ENCODE results near the gene CCDC82. TPM values are rescaled to one million over a fixed set of nuclear protein-coding genes. Genes with fewer than 3 reads are reported as not detected.
"Not testable (repeated sequence)": the region's sequence is repeated elsewhere in the genome, so short reads cannot be mapped to it uniquely, and the experiment has no call there.

The CCDC82 gene
- 25.8 TPM for polyA plus RNA-seq (2012; ENCODE audit: missing spikeins)

GRCh38 chr11:96389720-96390487 is at the start of gene CCDC82, which contains the start of gene JRKL:
TSS of gene CCDC82 (minus strand) at chr11:96389912. CDS start at chr11:96384747, 5,165 bp downstream.
TSS of gene JRKL (plus strand) at chr11:96390013. CDS start at chr11:96390650, 637 bp downstream.
- TF ChIP-seq POLR2A (IDR thresholded peaks at IDR 0.05; ENCODE audit: low read depth, low read length) (peak; percentile 83; the same call in 1 of the 2 replicates), TAF1 (IDR thresholded peaks at IDR 0.05; ENCODE audit: borderline replicate concordance, low read depth, low read length) (no peak), POLR2AphosphoS5 (IDR thresholded peaks at IDR 0.05; ENCODE audit: low read depth, low read length) (peak; percentile 81)
- FAIRE-seq (peak; percentile 98), DNase-seq (ENCODE audit: insufficient read length) (peak; percentile 80)

- FAIRE-seq: not testable (repeated sequence)
Observed at GRCh38 chr11:96432654-96433053, 42.9 kb upstream of the CCDC82 start.

GRCh38 chr11:96430668-96431067 is 41.0 kb upstream of the CCDC82 start:
- DNase-seq (ENCODE audit: insufficient read length): no peak
- TF ChIP-seq TAF1 (IDR thresholded peaks at IDR 0.05; ENCODE audit: borderline replicate concordance, low read depth, low read length): no peak
- no peak for TF ChIP-seq POLR2AphosphoS5 (IDR thresholded peaks at IDR 0.05; ENCODE audit: low read depth, low read length)
- no peak for TF ChIP-seq POLR2A (IDR thresholded peaks at IDR 0.05; ENCODE audit: low read depth, low read length)
- no peak for FAIRE-seq

More at GRCh38 chr11:96432654-96433053, 42.9 kb upstream of the CCDC82 start:
- not testable (repeated sequence) for DNase-seq (ENCODE audit: insufficient read length)

DNA sequence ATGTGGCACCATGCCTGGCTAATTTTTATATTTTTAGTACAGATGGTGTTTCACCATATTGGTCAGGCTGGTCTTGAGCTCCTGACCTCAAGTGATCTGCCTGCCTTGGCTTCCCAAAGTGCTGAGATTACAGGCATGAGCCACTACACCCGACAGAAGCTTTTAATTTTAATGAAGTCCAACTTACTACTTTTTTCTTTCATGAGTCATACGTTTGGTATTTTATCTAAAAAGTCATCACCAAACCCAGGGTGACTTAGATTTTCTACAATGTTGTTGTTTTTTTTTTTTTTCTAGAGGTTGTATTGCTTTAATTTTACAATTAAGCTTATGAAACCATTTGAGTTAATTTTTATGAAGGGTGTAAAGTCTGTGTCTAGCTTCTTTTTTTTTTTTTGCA is 35.0 kb upstream of the CCDC82 start:
- no peak for TF ChIP-seq POLR2AphosphoS5 (IDR thresholded peaks at IDR 0.05; ENCODE audit: low read depth, low read length)
- TF ChIP-seq TAF1 (IDR thresholded peaks at IDR 0.05; ENCODE audit: borderline replicate concordance, low read depth, low read length): no peak
- TF ChIP-seq POLR2A (IDR thresholded peaks at IDR 0.05; ENCODE audit: low read depth, low read length): no peak
- FAIRE-seq (no peak), DNase-seq (ENCODE audit: insufficient read length) (no peak)

- DNase-seq (ENCODE audit: insufficient read length): no peak
- TF ChIP-seq POLR2AphosphoS5 (IDR thresholded peaks at IDR 0.05; ENCODE audit: low read depth, low read length) (no peak), TAF1 (IDR thresholded peaks at IDR 0.05; ENCODE audit: borderline replicate concordance, low read depth, low read length) (no peak), POLR2A (IDR thresholded peaks at IDR 0.05; ENCODE audit: low read depth, low read length) (no peak)
- peak; percentile 46 for FAIRE-seq
Observed at GRCh38 chr11:96413408-96413807, 23.7 kb upstream of the CCDC82 start.

DNA sequence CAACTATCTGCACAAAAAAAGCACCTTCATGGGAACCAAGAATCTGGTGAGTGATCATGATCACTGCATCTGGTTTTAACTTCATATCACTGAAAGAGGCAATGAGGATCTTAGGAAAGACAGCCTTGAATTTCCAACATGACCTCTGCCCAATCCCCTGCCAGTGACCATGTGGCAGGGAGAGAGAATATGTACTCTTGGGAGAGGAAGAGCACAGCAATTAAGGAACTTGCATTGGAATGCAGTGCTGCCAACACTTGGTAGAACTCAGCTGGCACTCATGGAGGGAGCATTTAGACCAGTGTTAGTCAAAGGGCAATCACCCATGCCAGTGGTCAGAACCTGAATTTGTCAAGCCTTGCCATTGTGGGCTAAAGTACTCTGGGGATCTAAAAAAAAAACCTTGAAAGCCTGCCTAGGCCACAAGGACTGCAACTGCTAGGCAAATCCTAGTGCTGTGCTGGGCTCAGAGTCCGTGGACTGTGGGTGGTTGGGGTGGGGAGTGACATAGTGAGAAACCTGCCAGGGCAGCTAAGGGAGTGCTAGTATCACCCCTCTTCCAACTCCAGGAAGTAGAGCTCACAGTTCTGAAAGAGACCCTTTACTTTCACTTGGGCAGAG is 23.2 kb upstream of the CCDC82 start:
- TF ChIP-seq POLR2AphosphoS5 (IDR thresholded peaks at IDR 0.05; ENCODE audit: low read depth, low read length) (no peak), TAF1 (IDR thresholded peaks at IDR 0.05; ENCODE audit: borderline replicate concordance, low read depth, low read length) (no peak), POLR2A (IDR thresholded peaks at IDR 0.05; ENCODE audit: low read depth, low read length) (no peak)
- DNase-seq (ENCODE audit: insufficient read length): no peak
- no peak for FAIRE-seq

GRCh38 chr11:96411412-96411811 is 21.7 kb upstream of the CCDC82 start:
- not testable (repeated sequence) for FAIRE-seq; DNase-seq (ENCODE audit: insufficient read length)

DNA sequence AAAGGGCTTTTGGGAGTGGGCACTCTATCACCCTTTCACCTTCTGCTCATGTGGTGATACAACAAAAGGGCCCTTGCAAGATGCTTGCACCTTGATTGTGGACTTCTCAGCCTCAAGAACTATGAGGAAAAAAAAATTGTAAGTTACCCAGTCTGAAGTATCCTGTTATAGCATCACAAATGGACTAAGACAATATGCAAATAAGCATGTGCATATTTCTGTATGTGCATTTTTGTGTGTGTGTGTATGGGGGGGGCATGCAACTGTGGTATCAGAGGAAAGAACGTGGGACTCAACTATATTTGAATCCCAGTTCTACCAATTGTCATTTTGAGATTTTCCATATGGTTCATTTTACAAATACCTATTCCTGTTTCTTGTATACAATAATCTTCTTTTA is 11.0 kb upstream of the CCDC82 start:
- FAIRE-seq: peak; percentile 56
- no peak for TF ChIP-seq POLR2A (IDR thresholded peaks at IDR 0.05; ENCODE audit: low read depth, low read length)
- TF ChIP-seq POLR2AphosphoS5 (IDR thresholded peaks at IDR 0.05; ENCODE audit: low read depth, low read length): no peak
- no peak for TF ChIP-seq TAF1 (IDR thresholded peaks at IDR 0.05; ENCODE audit: borderline replicate concordance, low read depth, low read length)
- DNase-seq (ENCODE audit: insufficient read length): no peak

- FAIRE-seq (peak; percentile 65), DNase-seq (ENCODE audit: insufficient read length) (no peak)
- TF ChIP-seq POLR2AphosphoS5 (IDR thresholded peaks at IDR 0.05; ENCODE audit: low read depth, low read length): no peak
- no peak for TF ChIP-seq POLR2A (IDR thresholded peaks at IDR 0.05; ENCODE audit: low read depth, low read length)
- TF ChIP-seq TAF1 (IDR thresholded peaks at IDR 0.05; ENCODE audit: borderline replicate concordance, low read depth, low read length): no peak
Observed at GRCh38 chr11:96397863-96398262, 8.2 kb upstream of the CCDC82 start.

DNA sequence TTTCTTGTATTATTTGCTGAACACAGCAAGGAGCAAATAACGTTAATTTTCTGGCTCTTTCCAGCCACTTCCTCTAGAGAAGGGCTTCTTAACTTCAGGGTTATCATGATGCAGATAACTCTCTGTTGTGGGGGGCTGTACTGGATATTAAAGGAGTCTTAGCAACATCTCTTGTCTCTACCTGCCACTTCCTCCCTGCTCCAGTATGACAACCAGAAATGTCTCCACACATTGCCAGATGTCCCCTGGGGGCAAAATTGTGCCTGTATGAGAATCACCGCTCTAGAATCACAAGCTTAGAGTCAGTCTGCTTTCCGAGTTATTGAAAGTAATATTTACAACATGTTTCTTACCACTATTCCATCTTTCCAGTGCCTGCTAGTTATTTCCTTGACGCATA is 6.9 kb upstream of the CCDC82 start:
- TF ChIP-seq TAF1 (IDR thresholded peaks at IDR 0.05; ENCODE audit: borderline replicate concordance, low read depth, low read length) (no peak), POLR2A (IDR thresholded peaks at IDR 0.05; ENCODE audit: low read depth, low read length) (no peak), POLR2AphosphoS5 (IDR thresholded peaks at IDR 0.05; ENCODE audit: low read depth, low read length) (no peak)
- no peak for DNase-seq (ENCODE audit: insufficient read length)
- FAIRE-seq: no peak

- TF ChIP-seq POLR2AphosphoS5 (IDR thresholded peaks at IDR 0.05; ENCODE audit: low read depth, low read length): no peak
- TF ChIP-seq TAF1 (IDR thresholded peaks at IDR 0.05; ENCODE audit: borderline replicate concordance, low read depth, low read length): no peak
- TF ChIP-seq POLR2A (IDR thresholded peaks at IDR 0.05; ENCODE audit: low read depth, low read length): no peak
- FAIRE-seq (no peak), DNase-seq (ENCODE audit: insufficient read length) (no peak)
Observed at GRCh38 chr11:96394773-96395172, 5.1 kb upstream of the CCDC82 start.

- peak; percentile 71 for FAIRE-seq
Observed at GRCh38 chr11:96393753-96394348, 4.1 kb upstream of the CCDC82 start.

More at GRCh38 chr11:96393753-96394348, 4.1 kb upstream of the CCDC82 start:
- TF ChIP-seq POLR2AphosphoS5 (IDR thresholded peaks at IDR 0.05; ENCODE audit: low read depth, low read length): no peak
- TF ChIP-seq TAF1 (IDR thresholded peaks at IDR 0.05; ENCODE audit: borderline replicate concordance, low read depth, low read length): no peak
- TF ChIP-seq POLR2A (IDR thresholded peaks at IDR 0.05; ENCODE audit: low read depth, low read length): no peak
- DNase-seq (ENCODE audit: insufficient read length): no peak

Measured in GM12892 (cell line).